Fibroblast of the aortic adventitia (primary cell): Measurements from ENCODE around the gene DAB2IP. TPM values are rescaled to one million over a fixed set of nuclear protein-coding genes. Genes with fewer than 3 reads are reported as not detected.

Source experiments
- DNase-seq: peaks from one replicate; pipeline ENCODE4 v3.0.0-alpha.2; 2010; ENCODE audit warnings: low read depth
- H3K4me3 ChIP-seq: 2 replicates; pipeline ENCODE4 v1.5.1; 2011; ENCODE audit warnings: low read depth, mild to moderate bottlenecking, control low read depth, low read length, moderate library complexity
- total RNA-seq: library from RNA; depleted of rRNA; stranded (reverse); fragments of >200 nt; gene quantifications from 2 replicates; pipeline ENCODE4 v1.2.3, GENCODE V29; 2012; ENCODE audit warnings: low replicate concordance
- TF ChIP-seq, protein P1 (sequence below): IDR thresholded peaks from 2 replicates; pipeline ENCODE4 v1.5.1; 2011; ENCODE audit warnings: mild to moderate bottlenecking, low read length, control low read depth, inconsistent platforms; ENCODE audit not compliant: insufficient read depth

DAB2IP gene
- total RNA-seq, 1 donor, result 17.4 TPM

DNA sequence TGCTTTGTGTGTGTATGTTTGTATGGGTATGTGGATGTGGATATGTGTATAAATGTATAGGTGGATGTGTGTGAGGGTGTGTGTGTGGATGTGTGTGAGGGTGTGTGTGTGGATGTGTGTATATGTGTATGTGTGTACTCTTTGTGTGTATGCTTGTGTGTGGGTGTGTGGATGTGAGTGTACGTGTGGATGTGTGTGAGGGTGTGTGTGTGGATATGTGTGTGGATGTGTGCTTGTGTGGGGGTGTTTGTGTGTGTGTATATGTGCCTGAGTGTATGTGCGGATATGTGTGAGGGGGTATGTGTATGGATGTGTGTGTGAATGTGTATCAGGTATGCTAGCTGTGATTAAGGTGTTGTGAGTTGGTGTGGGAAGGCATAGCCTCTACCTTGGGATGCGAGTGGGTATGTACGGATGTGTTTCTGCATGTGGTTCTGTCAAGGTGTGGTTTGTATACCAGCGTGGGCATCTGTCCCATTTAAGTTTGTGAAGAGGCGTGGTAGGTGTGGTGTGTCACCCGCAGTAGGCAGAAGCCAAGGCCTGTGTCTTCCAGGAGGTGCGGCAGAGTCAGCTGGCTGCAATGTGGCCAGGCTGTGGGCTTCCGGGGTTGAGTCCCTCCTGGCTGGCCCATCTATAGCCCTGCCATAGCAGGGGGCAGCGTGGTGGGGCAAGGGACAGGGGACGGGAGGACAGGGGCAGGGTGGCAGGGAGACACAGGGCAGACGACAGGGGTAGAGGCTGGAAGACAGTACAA lies 155.8 kb downstream of the DAB2IP start:
- no peak overlapping the region for H3K4me3 ChIP-seq
- TF ChIP-seq, protein P1, sequence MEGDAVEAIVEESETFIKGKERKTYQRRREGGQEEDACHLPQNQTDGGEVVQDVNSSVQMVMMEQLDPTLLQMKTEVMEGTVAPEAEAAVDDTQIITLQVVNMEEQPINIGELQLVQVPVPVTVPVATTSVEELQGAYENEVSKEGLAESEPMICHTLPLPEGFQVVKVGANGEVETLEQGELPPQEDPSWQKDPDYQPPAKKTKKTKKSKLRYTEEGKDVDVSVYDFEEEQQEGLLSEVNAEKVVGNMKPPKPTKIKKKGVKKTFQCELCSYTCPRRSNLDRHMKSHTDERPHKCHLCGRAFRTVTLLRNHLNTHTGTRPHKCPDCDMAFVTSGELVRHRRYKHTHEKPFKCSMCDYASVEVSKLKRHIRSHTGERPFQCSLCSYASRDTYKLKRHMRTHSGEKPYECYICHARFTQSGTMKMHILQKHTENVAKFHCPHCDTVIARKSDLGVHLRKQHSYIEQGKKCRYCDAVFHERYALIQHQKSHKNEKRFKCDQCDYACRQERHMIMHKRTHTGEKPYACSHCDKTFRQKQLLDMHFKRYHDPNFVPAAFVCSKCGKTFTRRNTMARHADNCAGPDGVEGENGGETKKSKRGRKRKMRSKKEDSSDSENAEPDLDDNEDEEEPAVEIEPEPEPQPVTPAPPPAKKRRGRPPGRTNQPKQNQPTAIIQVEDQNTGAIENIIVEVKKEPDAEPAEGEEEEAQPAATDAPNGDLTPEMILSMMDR, result no peak
- DNase-seq, result no peak

DNA sequence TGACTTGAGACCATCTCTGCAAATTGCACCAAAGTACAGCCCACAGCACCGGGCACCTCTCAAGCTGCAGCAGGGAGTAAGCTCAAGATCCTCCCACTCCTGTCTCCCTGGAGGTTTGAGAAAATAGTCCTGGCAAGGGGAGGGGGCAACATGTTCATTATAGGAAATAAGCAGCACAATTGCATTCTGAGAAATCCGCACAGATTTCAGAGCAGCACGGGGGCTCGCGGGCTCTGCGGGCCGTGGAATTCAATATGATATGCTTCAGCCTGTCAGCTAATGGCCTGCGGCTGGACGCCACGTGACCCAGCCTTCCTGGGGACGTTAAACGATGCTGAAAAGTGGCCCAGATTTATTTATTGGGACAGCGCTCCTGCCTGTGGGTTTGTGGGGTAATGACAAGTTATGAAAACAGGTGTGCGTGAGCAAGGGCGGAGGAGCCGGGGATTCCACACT lies 156.4 kb downstream of the DAB2IP start:
- TF ChIP-seq, protein P1, result no peak
- no peak overlapping the region for H3K4me3 ChIP-seq
- peak; percentile 6 for DNase-seq

DNA sequence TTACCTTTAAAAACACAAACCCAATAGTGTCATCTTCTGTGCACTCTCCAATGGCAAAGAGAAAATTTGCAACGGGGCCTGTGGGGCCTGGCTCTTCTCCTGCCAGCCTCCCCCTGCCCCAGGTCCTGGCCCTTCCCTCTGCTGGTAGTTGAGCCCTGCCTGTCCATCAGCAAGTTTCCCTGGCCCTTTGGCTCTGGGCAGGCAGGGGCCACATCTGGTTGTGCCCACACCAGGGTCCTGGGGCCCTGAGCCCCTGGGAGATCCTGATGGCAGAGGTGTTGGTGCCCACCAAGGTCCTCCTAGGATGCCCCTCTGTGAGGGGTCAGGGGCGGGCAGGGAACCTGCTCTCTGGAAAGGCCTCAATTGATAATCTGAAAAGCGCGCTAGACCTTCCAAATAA lies 157.3 kb downstream of the DAB2IP start:
- H3K4me3 ChIP-seq, result no peak overlapping the region
- no peak for DNase-seq
- TF ChIP-seq, protein P1, result no peak

DNA sequence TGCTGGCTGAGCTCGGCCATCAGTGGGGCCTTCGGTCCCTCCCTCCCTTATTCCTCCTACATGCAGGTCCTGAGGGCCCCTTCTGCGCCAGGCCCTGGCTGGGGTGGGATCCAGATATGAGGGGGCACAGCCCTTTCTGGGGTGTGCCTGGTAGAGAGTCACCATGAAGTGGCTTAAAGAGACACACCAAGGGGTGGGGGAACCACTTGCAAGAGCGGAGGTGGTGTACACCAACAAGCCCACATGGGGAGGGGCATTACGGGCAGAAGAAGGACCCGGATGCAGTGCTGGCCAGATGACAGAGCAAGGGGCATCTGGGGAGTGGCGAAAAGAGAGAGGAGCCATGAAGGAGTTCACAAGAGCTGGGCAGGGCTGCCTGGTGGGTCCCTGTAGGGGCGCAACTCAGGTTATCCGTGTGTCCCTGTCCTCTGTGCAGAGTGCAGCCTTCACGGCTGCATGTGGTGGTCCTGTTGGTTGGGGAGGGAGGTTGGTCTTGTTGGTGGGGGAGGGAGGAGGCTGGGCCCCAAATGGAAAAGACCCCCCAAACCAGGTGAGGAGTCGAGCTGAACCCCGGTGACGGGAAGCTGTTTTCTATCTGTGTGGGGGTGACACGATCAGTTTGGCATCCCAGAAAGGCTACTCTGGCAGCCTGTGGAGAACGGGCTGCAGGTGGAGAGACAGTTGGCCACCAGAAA lies 158.1 kb downstream of the DAB2IP start:
- H3K4me3 ChIP-seq, result no peak overlapping the region
- DNase-seq, result no peak
- TF ChIP-seq, protein P1, result no peak

DNA sequence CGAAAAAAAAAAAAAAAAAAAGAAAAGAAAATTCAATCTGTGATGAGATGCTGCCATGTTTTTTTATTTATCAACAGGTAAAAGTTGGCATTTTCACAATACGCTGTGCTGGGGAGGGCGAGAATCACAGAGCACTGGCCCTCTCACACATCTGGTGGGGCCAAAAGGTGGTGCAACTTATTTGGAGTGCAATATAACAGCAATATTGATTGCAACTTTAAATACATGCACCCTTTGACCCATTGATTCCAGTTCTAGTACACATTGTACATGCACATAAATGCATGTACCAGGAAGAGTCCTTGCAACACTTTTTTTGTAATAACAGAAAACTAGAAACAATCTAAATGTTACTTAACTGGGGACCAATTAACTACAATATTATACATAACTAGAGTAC lies 159.1 kb downstream of the DAB2IP start:
- no peak for DNase-seq
- no peak overlapping the region for H3K4me3 ChIP-seq
- TF ChIP-seq, protein P1, result no peak

DNA sequence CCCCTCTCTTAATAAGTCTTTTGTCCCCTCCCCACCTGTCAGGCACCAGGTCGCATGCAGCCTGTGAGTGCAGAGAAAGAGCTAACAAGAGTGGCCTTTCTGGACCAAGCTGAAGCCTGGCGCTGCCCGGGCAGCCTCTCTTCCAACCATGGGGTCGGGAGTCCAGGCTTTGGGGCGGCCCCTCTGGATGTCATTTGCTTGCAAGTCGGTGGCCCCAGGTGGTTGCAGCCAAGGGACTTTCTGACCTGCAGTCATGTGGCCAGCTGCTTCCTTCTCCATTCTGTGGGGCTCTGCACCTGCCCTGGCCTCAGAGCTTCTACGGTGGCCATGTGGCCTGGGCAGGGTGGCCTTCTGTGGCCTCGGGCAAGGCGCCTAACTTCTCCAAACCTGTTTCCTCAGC lies 159.7 kb downstream of the DAB2IP start:
- DNase-seq, result no peak
- H3K4me3 ChIP-seq, result no peak overlapping the region
- TF ChIP-seq, protein P1, result no peak
